HG02840 (cell line): ENCODE results near the gene PTGDS.

ENCODE experiments used
- ATAC-seq: cut with Tn5 transposase; IDR thresholded peaks from one replicate; pipeline ENCODE4 v1.9.1; 2021; ENCODE audit warnings: mild to moderate bottlenecking, moderate library complexity, moderate number of reproducible peaks; ENCODE audit not compliant: unreplicated experiment, low FRiP score

PTGDS gene

DNA sequence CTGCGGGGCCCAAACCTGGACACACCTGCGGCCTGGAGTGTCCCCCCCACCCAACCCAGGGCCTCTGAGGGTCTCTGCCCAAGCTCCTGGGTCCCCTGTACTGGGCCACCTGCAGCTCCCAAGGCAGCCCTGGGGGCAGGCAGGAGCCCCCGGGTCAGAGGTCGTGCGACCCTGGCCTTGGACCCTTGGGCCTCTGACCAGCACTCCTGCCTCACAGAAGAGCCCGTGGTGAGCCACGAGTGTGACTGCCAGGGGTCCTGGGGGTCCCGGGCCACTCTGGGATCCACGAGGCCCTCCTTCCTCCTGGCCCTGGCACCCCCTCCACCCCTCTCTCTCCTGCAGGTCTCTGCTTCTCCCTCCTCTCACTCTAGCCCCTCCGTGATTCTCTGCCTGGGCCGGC is 5.0 kb upstream of the PTGDS start:
- ATAC-seq = no peak

DNA sequence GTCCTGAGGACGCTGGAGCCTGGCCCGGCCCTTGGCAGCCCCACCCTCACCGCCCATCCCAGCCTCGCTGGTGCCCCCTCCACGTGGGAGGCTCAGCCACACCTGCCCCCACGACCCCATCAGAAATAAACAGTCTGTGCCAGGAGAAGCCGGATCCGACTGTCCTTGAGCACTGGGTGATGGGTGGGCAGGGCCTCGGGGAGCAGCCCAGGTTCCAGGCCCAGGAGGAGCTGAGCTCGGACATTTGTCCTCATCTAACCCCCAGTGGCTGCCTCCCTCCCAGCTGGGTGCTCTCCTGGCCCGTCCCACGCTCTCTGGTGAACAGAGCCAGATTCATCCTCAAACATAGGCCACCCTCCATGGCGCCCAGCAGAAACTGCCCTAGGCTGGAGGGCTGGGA is 4.6 kb upstream of the PTGDS start:
- no peak for ATAC-seq

GRCh38 chr9:136973618-136974617 is 3.4 kb upstream of the PTGDS start:
- no peak for ATAC-seq

DNA sequence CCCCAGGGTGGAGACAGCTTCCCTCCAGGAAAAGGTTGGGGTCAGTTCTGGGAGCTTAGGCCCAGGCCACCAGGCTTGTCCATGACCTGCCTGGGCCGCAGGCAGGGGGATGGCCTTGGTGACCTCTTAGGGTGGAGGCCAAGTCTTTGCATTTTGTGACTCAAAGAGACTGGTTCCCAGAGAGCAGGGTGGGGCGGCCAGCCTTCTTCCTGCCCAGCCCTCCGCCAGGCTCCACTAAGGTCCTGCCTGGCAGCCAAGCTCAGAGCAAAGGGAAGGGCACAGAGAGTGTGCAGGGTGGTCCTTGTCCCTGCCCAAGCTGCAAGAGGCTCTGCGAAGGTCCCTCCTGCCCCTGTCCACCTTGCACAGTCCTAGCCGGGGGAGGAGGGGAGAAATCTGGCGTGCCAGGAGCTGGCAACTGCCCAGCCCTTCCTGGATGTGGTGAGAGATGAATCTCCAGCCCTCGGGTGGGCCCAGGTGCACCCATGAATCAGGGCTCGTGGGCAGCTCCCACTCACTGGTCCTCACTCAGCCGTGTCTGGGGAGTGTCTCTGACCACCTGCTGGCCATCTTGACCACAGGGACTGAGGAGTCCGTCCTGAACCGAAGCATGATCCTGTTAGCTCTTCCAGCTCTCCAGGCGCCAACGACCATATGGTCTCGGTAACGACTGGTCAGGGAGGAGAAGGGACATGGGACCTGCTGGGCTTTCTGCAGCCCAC is 2.3 kb upstream of the PTGDS start:
- ATAC-seq = no peak

- ATAC-seq = no peak
Measured at GRCh38 chr9:136975644-136976043, 1.7 kb upstream of the PTGDS start.

DNA sequence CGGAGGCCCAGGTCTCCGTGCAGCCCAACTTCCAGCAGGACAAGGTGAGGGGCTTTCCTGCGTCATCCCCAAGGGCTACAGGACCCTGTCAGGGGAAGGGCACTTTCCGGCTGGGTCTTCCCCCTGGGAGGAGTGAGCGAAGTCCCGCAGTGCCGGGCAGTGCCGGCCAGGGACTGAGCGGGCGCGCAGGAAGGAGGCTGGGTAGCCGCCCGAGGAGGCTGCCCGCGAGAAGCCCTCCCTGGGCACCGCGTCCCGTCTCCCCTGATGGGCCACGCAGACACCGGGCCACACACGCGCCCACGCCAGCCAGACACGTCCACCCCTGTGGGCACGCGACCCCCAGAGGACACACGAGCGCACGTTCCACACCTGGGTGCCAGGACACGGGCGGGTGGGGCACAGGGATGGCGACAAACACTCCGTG is 357 bp downstream of the PTGDS start:
- ATAC-seq = no peak

GRCh38 chr9:136978073-136978864 is 965 bp downstream of the PTGDS start:
- no peak for ATAC-seq

GRCh38 chr9:136978865-136979544 is 1.7 kb downstream of the PTGDS start:
- ATAC-seq = no peak

- ATAC-seq = no peak
Measured at GRCh38 chr9:136979769-136980587, 2.7 kb downstream of the PTGDS start.

GRCh38 chr9:136980669-136981478 is 3.6 kb downstream of the PTGDS start:
- no peak for ATAC-seq

DNA sequence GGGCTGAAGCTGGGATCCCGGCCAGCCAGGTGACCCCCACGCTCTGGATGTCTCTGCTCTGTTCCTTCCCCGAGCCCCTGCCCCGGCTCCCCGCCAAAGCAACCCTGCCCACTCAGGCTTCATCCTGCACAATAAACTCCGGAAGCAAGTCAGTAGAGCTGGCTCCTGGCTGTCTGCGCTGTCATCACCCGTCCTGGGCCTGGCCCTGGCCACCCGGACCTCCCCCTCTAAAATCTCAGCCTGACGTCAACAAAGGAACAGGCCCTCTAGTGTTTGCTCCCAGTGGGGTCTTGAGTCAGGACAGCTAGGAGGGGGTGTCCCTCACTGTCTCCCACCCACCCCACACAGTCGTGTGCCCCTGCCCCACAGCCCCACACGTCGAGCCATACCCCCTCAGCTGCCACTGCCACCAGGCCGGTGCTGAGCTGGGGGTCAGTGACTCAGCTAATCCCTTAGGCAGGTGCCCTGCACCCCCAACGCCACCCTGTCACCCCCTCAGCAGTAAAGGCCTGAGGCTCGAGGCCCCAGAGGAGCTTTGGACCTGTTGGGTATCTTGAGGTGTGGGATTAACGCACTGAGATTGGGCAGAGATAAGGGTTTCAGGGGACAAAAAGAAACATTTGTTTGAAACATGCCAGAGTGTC is 4.4 kb downstream of the PTGDS start:
- ATAC-seq = no peak

- no peak for ATAC-seq
Measured at GRCh38 chr9:136982232-136983051, 5.1 kb downstream of the PTGDS start, which contains the start of gene LCNL1. Gene LCNL1 (plus strand): TSS chr9:136982993. CDS start chr9:136983587, 594 bp downstream.

- ATAC-seq = no peak
Measured at GRCh38 chr9:136983167-136983566, 5.9 kb downstream of the PTGDS start.

- ATAC-seq = no peak
Measured at GRCh38 chr9:136983656-136984314, 6.5 kb downstream of the PTGDS start.

DNA sequence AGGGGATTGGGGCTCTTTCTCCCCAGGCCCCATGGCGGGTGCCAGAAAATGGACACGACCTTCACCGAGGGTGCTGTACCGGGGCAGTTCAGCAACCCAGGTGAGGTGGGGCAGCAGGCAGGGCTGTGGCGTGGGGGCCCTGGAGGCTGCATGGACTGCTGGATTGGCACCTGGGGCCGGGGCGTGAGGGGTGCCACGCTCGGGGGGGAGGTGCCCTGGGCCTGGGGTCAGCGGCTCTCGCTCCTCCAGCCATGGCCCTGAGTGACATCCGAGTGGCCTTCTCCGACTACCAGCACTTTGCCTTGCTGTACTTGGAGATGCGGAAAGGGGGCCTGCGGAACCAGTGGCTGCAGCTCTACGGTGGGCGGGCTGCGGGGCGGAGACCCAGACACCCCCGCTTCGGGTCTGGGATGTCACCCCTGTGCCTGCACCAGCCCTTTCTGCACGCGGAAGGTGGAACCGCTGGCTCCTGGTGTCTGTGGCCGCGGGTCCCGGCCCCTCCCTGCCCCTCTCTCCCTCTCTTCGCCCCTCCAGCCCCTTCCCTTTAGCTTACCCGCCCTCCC is 7.2 kb downstream of the PTGDS start:
- no peak for ATAC-seq

DNA sequence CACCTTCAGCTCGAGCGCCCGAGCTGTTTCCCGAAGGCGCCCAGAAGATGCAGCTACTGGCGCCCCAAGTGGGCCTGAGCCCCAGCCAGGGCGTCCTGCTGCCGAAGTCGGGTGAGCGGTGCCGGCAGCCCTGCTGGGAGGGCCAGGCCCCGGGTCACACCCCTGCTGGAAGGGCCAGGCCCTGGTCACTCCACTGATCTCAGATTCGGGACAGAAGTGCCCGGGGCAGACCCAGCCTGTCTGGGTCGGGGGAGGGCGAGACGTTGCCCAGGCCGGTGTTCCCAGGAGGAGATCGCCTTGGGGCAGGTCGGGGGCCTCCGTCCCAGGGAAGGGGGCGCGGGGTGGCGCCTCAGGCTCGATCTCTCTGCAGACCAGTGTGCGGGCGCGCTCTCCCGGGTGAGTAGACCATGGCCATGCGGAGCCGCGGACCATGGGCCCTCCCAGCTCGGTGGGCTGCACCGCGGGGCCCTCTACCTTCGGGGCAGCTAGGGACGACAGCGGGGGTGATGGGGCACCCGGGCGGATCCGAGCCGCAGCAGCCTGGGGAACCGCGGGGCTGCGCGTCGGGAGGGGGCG is 7.8 kb downstream of the PTGDS start:
- no peak for ATAC-seq
